OCI-LY1 (cell line): Measurements from ENCODE around the gene CD8A.

Experiments
- H2AFZ ChIP-seq: fragments of 200-600 bp; sonication (generic), shearing (Covaris generic); 2 replicates; pipeline ENCODE4 v1.6.0; 2014; ENCODE audit warnings: antibody characterized with exemption, mild to moderate bottlenecking, low read length
- H3F3A ChIP-seq: fragments of 200-600 bp; sonication (generic), shearing (Covaris generic); 2 replicates; pipeline ENCODE4 v1.6.0; 2014; ENCODE audit warnings: mild to moderate bottlenecking, antibody characterized with exemption, low read length, moderate library complexity; ENCODE audit not compliant: insufficient read depth
- H3K27ac ChIP-seq: fragments of 200-600 bp; sonication (generic); 2 replicates; pipeline ENCODE4 v1.5.1; 2014; ENCODE audit warnings: low read length, mixed run types, mild to moderate bottlenecking, low read depth; ENCODE audit not compliant: poor library complexity, severe bottlenecking
- H3K27me3 ChIP-seq: fragments of 200-600 bp; sonication (generic); 2 replicates; pipeline ENCODE4 v1.6.0; 2014; ENCODE audit warnings: antibody characterized with exemption, mild to moderate bottlenecking, low read length, moderate library complexity; ENCODE audit not compliant: insufficient read depth
- H3K36me3 ChIP-seq: fragments of 200-600 bp; sonication (generic); 2 replicates; pipeline ENCODE4 v1.6.1; 2014; ENCODE audit warnings: mild to moderate bottlenecking, antibody characterized with exemption, low read length, moderate library complexity, mixed read lengths; ENCODE audit not compliant: insufficient read depth
- H3K4me1 ChIP-seq: fragments of 200-600 bp; sonication (generic); 2 replicates; pipeline ENCODE4 v1.5.1; 2014; ENCODE audit warnings: mild to moderate bottlenecking, low read length, moderate library complexity; ENCODE audit not compliant: insufficient read depth, severe bottlenecking
- H3K4me2 ChIP-seq: fragments of 200-600 bp; sonication (generic), shearing (Covaris generic); 2 replicates; pipeline ENCODE4 v1.6.1; 2014; ENCODE audit warnings: low read length
- H3K4me3 ChIP-seq: fragments of 200-600 bp; sonication (generic); 2 replicates; pipeline ENCODE4 v1.5.1; 2014; ENCODE audit warnings: low read length, low read depth, mild to moderate bottlenecking, mixed read lengths; ENCODE audit not compliant: poor library complexity, severe bottlenecking
- H3K79me2 ChIP-seq: fragments of 200-600 bp; shearing (Covaris generic); 2 replicates; pipeline ENCODE4 v1.6.1; 2016; ENCODE audit warnings: mixed run types, low read length, mixed read lengths; ENCODE audit not compliant: insufficient read depth
- H3K9ac ChIP-seq: fragments of 200-600 bp; sonication (generic), shearing (Covaris generic); 2 replicates; pipeline ENCODE4 v1.6.1; 2014; ENCODE audit warnings: mild to moderate bottlenecking, low read length, mixed read lengths
- H3K9me2 ChIP-seq: fragments of 200-600 bp; sonication (generic), shearing (Covaris generic); 2 replicates; pipeline ENCODE4 v1.6.1; 2014; ENCODE audit warnings: low read depth, mild to moderate bottlenecking, low read length, mixed read lengths
- H3K9me3 ChIP-seq: fragments of 200-600 bp; shearing (Covaris generic); 2 replicates; pipeline ENCODE4 v1.6.1; 2014; ENCODE audit warnings: low read length, mixed read lengths
- H4K20me1 ChIP-seq: fragments of 200-600 bp; sonication (generic), shearing (Covaris generic); 2 replicates; pipeline ENCODE4 v1.6.0; 2016; ENCODE audit warnings: mild to moderate bottlenecking, low read length; ENCODE audit not compliant: insufficient read depth
- CTCF ChIP-seq: fragments of 200-600 bp; sonication (generic), shearing (Covaris generic); IDR thresholded peaks from 2 replicates; pipeline ENCODE4 v1.5.1; 2017; ENCODE audit warnings: mild to moderate bottlenecking, antibody characterized with exemption, low read length, moderate library complexity, mixed read lengths
- EZH2 ChIP-seq: fragments of 200-600 bp; sonication (generic), shearing (Covaris generic); IDR thresholded peaks from 2 replicates; pipeline ENCODE4 v1.8.0; 2017; ENCODE audit warnings: borderline replicate concordance, mixed run types, mild to moderate bottlenecking, antibody characterized with exemption, low read length, moderate library complexity, mixed read lengths

Gene CD8A

GRCh38 chr2:86781363-86781762 is 9.3 kb downstream of the CD8A start:
- Histone ChIP-seq H3K79me2 (no peaks in the 10 kb centered on the region), H4K20me1 (no peaks in the 10 kb centered on the region), H3K36me3 (no peaks in the 10 kb centered on the region), H3K9me2 (no peaks in the 10 kb centered on the region), H3K4me3 (no peak overlapping the region), H3K9ac (no peak overlapping the region), H3K27ac (no peak overlapping the region), H3K9me3 (no peaks in the 10 kb centered on the region), H3K27me3 (no peaks in the 10 kb centered on the region), H2AFZ (no peak overlapping the region), H3K4me2 (no peak overlapping the region), H3K4me1 (no peaks in the 10 kb centered on the region), H3F3A (no peaks in the 10 kb centered on the region)
- no peak for TF ChIP-seq CTCF
- TF ChIP-seq EZH2 = no peak

GRCh38 chr2:86779971-86780370 is 10.7 kb downstream of the CD8A start:
- TF ChIP-seq CTCF (no peak), EZH2 (no peak)
- Histone ChIP-seq H3K4me1 (no peaks in the 10 kb centered on the region), H3K4me3 (no peak overlapping the region), H3K9ac (no peak overlapping the region), H3K9me2 (no peaks in the 10 kb centered on the region), H3F3A (no peaks in the 10 kb centered on the region), H3K27me3 (no peaks in the 10 kb centered on the region), H3K4me2 (no peak overlapping the region), H2AFZ (no peak overlapping the region), H3K9me3 (no peaks in the 10 kb centered on the region), H3K27ac (no peak overlapping the region), H3K36me3 (peaks cover 8% of the 10 kb centered on the region; the same call in 1 of the 2 replicates), H3K79me2 (no peaks in the 10 kb centered on the region), H4K20me1 (no peaks in the 10 kb centered on the region)

- Histone ChIP-seq H3F3A (no peaks in the 10 kb centered on the region), H3K4me3 (no peak overlapping the region), H3K36me3 (peaks cover 18% of the 10 kb centered on the region; the same call in 1 of the 2 replicates), H2AFZ (no peak overlapping the region), H3K4me2 (no peak overlapping the region), H3K27me3 (no peaks in the 10 kb centered on the region), H3K9me3 (no peaks in the 10 kb centered on the region), H4K20me1 (no peaks in the 10 kb centered on the region), H3K9ac (no peak overlapping the region), H3K4me1 (no peaks in the 10 kb centered on the region), H3K9me2 (no peaks in the 10 kb centered on the region), H3K79me2 (no peaks in the 10 kb centered on the region), H3K27ac (no peak overlapping the region)
- TF ChIP-seq CTCF (no peak), EZH2 (no peak)
Measured at GRCh38 chr2:86778957-86779356, 11.8 kb downstream of the CD8A start.
